GM12878 (cell line): ENCODE measurements around the gene CEACAM1. TPM values are rescaled to one million over a fixed set of nuclear protein-coding genes. Genes with fewer than 3 reads are reported as not detected.

Experiments used
- ATAC-seq: fragments of 200-7000 bp; cut with Tn5 transposase; 3 replicates; pipeline ENCODE4 v1.9.1; 2020; ENCODE audit warnings: mild to moderate bottlenecking, moderate library complexity
- BruUV-seq: library from RNA; stranded (reverse); fragments of 400-500 nt; replicated peaks from 2 replicates; lab custom pipeline; 2021; lab: Mats Ljungman, UMichigan
- CTCF ChIA-PET: fragments of 300-600 bp; sonication (Branson Sonifier 250); formaldehyde crosslinking; extraction: SDS; loops from one replicate; lab custom pipeline; 2021; ENCODE audit warnings: inconsistent platforms; lab: Yijun Ruan, JAX
- POLR2A ChIA-PET: fragments of 350-600 bp; formaldehyde crosslinking; extraction: SDS; loops from one replicate; lab custom pipeline; 2021; ENCODE audit warnings: inconsistent platforms; lab: Charles Lee
- RAD21 ChIA-PET: fragments of 300-600 bp; sonication (Branson Sonifier 250); formaldehyde crosslinking; loops from one replicate; lab custom pipeline; 2023; ENCODE audit warnings: antibody characterized with exemption; ENCODE audit not compliant: unreplicated experiment; lab: Charles Lee
- SMC1A ChIA-PET: fragments of 300-600 bp; sonication (Branson Sonifier 250); formaldehyde crosslinking; loops from one replicate; lab custom pipeline; 2023; ENCODE audit not compliant: unreplicated experiment, uncharacterized antibody; lab: Charles Lee
- DNase-seq: peaks from one replicate; pipeline ENCODE4 v3.0.0-alpha.2; 2011; ENCODE audit warnings: low read depth, low spot score
- FAIRE-seq: peaks from 3 replicates; lab custom pipeline; 2011; peaks lifted over from hg19 to GRCh38; lab: Jason Lieb, UNC
- H2AFZ ChIP-seq: 2 replicates; pipeline ENCODE4 v1.6.0; 2011; ENCODE audit warnings: low read depth, low read length, control low read depth; ENCODE audit not compliant: control insufficient read depth
- H3K27ac ChIP-seq: 2 replicates; pipeline ENCODE4 v1.5.1; 2011; ENCODE audit warnings: control low read depth; ENCODE audit not compliant: control insufficient read depth, insufficient read depth
- H3K27me3 ChIP-seq, 2 experiments: replicated peaks in 1 of 2; 2 replicates each; pipeline versions ENCODE4 v1.6.0 to v1.6.1; 2011; ENCODE audit warnings: low read length in 1 of 2; ENCODE audit not compliant: control insufficient read depth in 2 of 2, insufficient read depth in 2 of 2
- H3K36me3 ChIP-seq, 2 experiments: 2 replicates each; pipeline ENCODE4 v1.5.1; 2011; ENCODE audit warnings: low read length in 1 of 2; ENCODE audit not compliant: control insufficient read depth in 2 of 2, insufficient read depth in 2 of 2
- H3K4me1 ChIP-seq: 2 replicates; pipeline ENCODE4 v1.6.1; 2011; ENCODE audit warnings: mild to moderate bottlenecking, low read length, moderate library complexity, mixed read lengths; ENCODE audit not compliant: control insufficient read depth, insufficient read depth
- H3K4me2 ChIP-seq: 2 replicates; pipeline ENCODE4 v1.6.0; 2011; ENCODE audit warnings: control low read depth; ENCODE audit not compliant: control insufficient read depth, insufficient read depth
- H3K4me3 ChIP-seq: fragments of 200-600 bp; sonication (generic); 2 replicates; pipeline ENCODE4 v1.5.1; 2016
- H3K79me2 ChIP-seq: 2 replicates; pipeline ENCODE4 v1.6.0; 2011; ENCODE audit warnings: low read length; ENCODE audit not compliant: control insufficient read depth, insufficient read depth
- H3K9ac ChIP-seq: 2 replicates; pipeline ENCODE4 v1.8.0; 2011; ENCODE audit warnings: low read length, control low read depth, mixed read lengths; ENCODE audit not compliant: control insufficient read depth, insufficient read depth
- H3K9me3 ChIP-seq: replicated peaks from 3 replicates; pipeline ENCODE4 v1.5.1; 2011; ENCODE audit warnings: mild to moderate bottlenecking, low read length; ENCODE audit not compliant: control insufficient read depth, insufficient read depth
- H4K20me1 ChIP-seq: 2 replicates; pipeline ENCODE4 v1.6.0; 2011; ENCODE audit not compliant: control insufficient read depth, insufficient read depth
- CBFB ChIP-seq: IDR thresholded peaks from 2 replicates; pipeline ENCODE4 v1.6.1; 2016; ENCODE audit warnings: antibody characterized with exemption, low read depth
- CREM ChIP-seq: IDR thresholded peaks from 2 replicates; pipeline ENCODE4 v1.6.1; 2014; ENCODE audit warnings: antibody characterized with exemption, low read depth
- CUX1 ChIP-seq: IDR thresholded peaks from 2 replicates; pipeline ENCODE4 v1.6.1; 2012; ENCODE audit warnings: improper control_type of control experiment, low read depth, low read length; ENCODE audit not compliant: insufficient replicate concordance
- HCFC1 ChIP-seq: fragments of 150-350 bp; IDR thresholded peaks from 2 replicates; pipeline ENCODE4 v1.6.1; 2014; ENCODE audit warnings: low read length
- LARP7 ChIP-seq: fragments of 450-650 bp; IDR thresholded peaks from 2 replicates; pipeline ENCODE4 v1.6.1; 2017; ENCODE audit warnings: mild to moderate bottlenecking
- MEF2B ChIP-seq: fragments of 450-650 bp; IDR thresholded peaks from 2 replicates; pipeline ENCODE4 v1.6.1; 2018; ENCODE audit warnings: mild to moderate bottlenecking, moderate library complexity; ENCODE audit not compliant: partially characterized antibody, poor library complexity, severe bottlenecking
- RAD51 ChIP-seq: fragments of 450-650 bp; IDR thresholded peaks from 2 replicates; pipeline ENCODE4 v1.6.1; 2016; ENCODE audit warnings: moderate library complexity, mild to moderate bottlenecking, inconsistent platforms
- SPI1 ChIP-seq: IDR thresholded peaks from 2 replicates; pipeline ENCODE4 v1.6.1; 2011; ENCODE audit warnings: low read depth, mild to moderate bottlenecking, low read length, moderate library complexity, borderline replicate concordance; ENCODE audit not compliant: insufficient read depth
- TCF12 ChIP-seq: IDR thresholded peaks from 2 replicates; pipeline ENCODE4 v1.6.1; 2011; ENCODE audit warnings: low read depth, mild to moderate bottlenecking, low read length
- WRNIP1 ChIP-seq: IDR thresholded peaks from 2 replicates; pipeline ENCODE4 v1.6.1; 2011; ENCODE audit warnings: low read depth, low read length, improper control_type of control experiment, borderline replicate concordance
- WGBS: methylation state at CpG from one replicate; pipeline ENCODE4 v1.1.6; 2016; ENCODE audit warnings: low lambda C conversion rate; ENCODE audit not compliant: insufficient replicate concordance, insufficient coverage; ENCODE audit errors: missing lambda C conversion rate; 5-methylcytosine and 5-hydroxymethylcytosine counted together
- in situ Hi-C: fragments of 300-500 bp; cut with MboI; formaldehyde crosslinking; loops from 9 replicates; pipeline ENCODE4 v1.14.3; 2018; ENCODE audit warnings: mixed read lengths
- intact Hi-C: fragments of 100-400 bp; cut with micrococcal nuclease; formaldehyde crosslinking; loops from one replicate; pipeline ENCODE4 v1.14.2; 2022; ENCODE audit not compliant: unreplicated experiment
- polyA plus RNA-seq, 11 experiments: library from polyadenylated mRNA; depleted of rRNA in 4 of 11; unstranded in 6 of 11; stranded (reverse) in 5 of 11; fragments of >200 nt; fragmentation: Nextera tagmentation in 4 of 11; fragmentation: Illumina TruSeq in 1 of 11; extraction: Ambion mirVana in 4 of 11; extraction: Trizol in 1 of 11; gene quantifications; 1 replicate in 1 of 11; 2 replicates in 10 of 11; pipeline versions ENCODE4 v1.2.1 to v1.2.3, GENCODE V29; 2011 to 2016; ENCODE audit warnings: inconsistent platforms in 2 of 11, missing spikeins in 2 of 11, low read depth in 1 of 11
- total RNA-seq, 4 experiments: library from RNA; depleted of rRNA in 3 of 4; stranded (reverse); fragments of >200 nt in 3 of 4; fragmentation: Illumina TruSeq in 1 of 4; extraction: Trizol in 1 of 4; gene quantifications; 2 replicates each; pipeline versions ENCODE4 v1.2.1 to v1.2.3, GENCODE V29; 2013 to 2021

CEACAM1 gene
- total and polyA plus RNA-seq, 10 of the 15 experiments (the other 5 are each of a cell fraction or from before 2014, with no cell fraction given): 3.9 to 24.0 (median 6.5) TPM

DNA sequence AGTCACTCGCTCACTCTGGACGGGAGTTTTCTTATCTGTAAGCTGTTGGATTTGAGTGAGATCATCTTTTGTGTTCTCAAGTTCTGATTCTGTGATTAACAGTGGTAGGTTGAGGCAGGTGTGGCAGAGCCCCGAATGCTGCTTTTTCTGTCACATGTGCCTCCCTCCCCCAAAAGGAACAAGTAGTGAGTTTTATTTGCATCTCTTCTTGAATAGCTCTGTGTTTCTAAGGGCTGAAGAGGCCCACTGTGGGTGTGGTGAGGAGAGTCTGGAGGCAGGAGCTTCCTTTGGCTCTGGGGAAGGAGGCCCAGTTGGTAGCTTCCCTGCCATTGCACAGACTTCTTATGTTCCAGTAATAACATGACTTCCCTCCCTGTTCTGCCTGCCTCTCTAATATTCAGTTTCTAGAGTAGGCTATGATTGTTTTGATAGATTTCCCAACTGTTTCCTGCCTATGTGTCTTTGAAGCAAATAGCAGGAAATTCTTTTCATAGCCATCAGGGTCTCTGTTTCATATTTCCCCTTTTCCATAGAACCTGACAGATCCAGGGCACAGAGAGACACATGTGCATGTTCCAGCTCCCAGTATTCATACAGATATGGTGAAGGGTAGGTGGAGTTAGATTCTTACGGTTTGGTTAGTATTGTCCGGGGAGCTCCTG lies 61.6 kb downstream of the CEACAM1 start (continued):
- TF ChIP-seq CUX1: no peak

DNA sequence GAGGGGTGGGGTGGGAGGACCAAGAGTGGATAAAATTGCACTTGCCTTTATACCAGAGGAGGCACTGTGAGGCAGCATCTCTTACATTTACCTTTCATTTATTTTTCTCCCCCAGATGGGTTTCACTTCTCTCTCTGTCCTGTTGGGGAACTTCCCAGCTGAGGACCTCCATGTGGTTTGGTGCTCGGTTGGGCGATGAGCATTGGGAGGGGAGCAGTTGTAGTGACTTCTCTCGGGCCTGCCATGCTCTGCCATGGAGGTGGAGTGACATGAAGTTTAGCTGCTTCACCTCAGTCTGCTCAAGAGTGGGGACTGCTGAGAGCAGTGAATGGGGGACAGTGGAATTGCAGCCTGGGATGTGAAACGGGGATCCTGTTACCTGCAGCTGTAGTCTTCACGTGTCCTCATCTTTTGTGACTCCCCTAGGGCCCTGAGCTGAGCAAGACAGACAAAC lies 62.4 kb downstream of the CEACAM1 start:
- CTCF ChIA-PET: interaction anchor here (0.7 to 5.3 kb wide), 27 partner anchors 9 to 132 kb away, joined by 3 to 116 read pairs (median 6); partner anchors contain the start of gene CEACAM1
- Histone ChIP-seq H2AFZ (peak overlapping the region; percentile 72), H3K27ac (peak overlapping the region; percentile 78), H3K9me3 (no peaks in the 10 kb centered on the region), H3K9ac (peak overlapping the region; percentile 30), H3K36me3 (no peaks in the 10 kb centered on the region), H3K27me3 (no peaks in the 10 kb centered on the region), H4K20me1 (no peaks in the 10 kb centered on the region), H3K79me2 (no peaks in the 10 kb centered on the region), H3K4me3 (no peak overlapping the region), H3K4me1 (peaks cover 32% of the 10 kb centered on the region), H3K4me2 (peak overlapping the region; percentile 56)
- FAIRE-seq (peak; percentile 95), ATAC-seq (peak; percentile 95), DNase-seq (peak; percentile 66)
- RAD21 ChIA-PET: interaction anchor here (0.7 to 3.6 kb wide), 16 partner anchors 11 to 111 kb away, joined by 3 to 135 read pairs (median 8); partner anchors contain the start of gene CEACAM1
- BruUV-seq: no TSS peak
- SMC1A ChIA-PET: interaction anchor here (0.8 to 8.0 kb wide), 22 partner anchors 10 to 97 kb away, joined by 3 to 127 read pairs (median 6); partner anchors contain the start of gene CEACAM1
- intact Hi-C loops (loop anchor here (1.0 to 5.0 kb wide), 2 partner anchors 46 to 63 kb away; no protein-coding TSS in a partner anchor), in situ Hi-C loops (no loop called here)
- POLR2A ChIA-PET: interaction anchor here (0.5 to 2.4 kb wide), 15 partner anchors 12 to 590 kb away, joined by 3 to 32 read pairs (median 5); partner anchors contain the start of gene CEACAM1
- 1% methylated on average over 5 of the region's 5 CpGs for WGBS
- TF ChIP-seq RAD51: peak; percentile 40; the same call in 1 of the 2 replicates
- TF ChIP-seq CREM: peak; percentile 55
- peak; percentile 66; the same call in 1 of the 2 replicates for TF ChIP-seq TCF12
- TF ChIP-seq MEF2B: no peak
- TF ChIP-seq SPI1: peak; percentile 98
- 0 out of 2 replicates have a peak, but pooled peaks have one; percentile 56 for TF ChIP-seq LARP7
- TF ChIP-seq CUX1: no peak
- 0 out of 2 replicates have a peak, but pooled peaks have one; percentile 59 for TF ChIP-seq WRNIP1
- TF ChIP-seq CBFB: peak; percentile 73; the same call in 1 of the 2 replicates
- no peak for TF ChIP-seq HCFC1
